Measurements from ENCODE around the gene A3GALT2.

- TF ChIP-seq CTCF (IDR thresholded peaks at IDR 0.05) (no peak), EZH2 (IDR thresholded peaks at IDR 0.05) (no peak)
These were observed 6.5 kb downstream of the A3GALT2 start for GRCh38 chr1:33314416-33314815.
